Right kidney (tissue), 1 donor: ENCODE data around the gene LAMTOR4.
A peak's percentile ranks its signal among the peaks of the same experiment; 100 is the strongest.
"Not testable (repeated sequence)": the region's sequence is repeated elsewhere in the genome, so short reads cannot be mapped to it uniquely, and the experiment has no call there.

Source experiments
- DNase-seq: peaks from one replicate; pipeline ENCODE4 v3.0.0-alpha.2; 2016

The LAMTOR4 gene

DNA sequence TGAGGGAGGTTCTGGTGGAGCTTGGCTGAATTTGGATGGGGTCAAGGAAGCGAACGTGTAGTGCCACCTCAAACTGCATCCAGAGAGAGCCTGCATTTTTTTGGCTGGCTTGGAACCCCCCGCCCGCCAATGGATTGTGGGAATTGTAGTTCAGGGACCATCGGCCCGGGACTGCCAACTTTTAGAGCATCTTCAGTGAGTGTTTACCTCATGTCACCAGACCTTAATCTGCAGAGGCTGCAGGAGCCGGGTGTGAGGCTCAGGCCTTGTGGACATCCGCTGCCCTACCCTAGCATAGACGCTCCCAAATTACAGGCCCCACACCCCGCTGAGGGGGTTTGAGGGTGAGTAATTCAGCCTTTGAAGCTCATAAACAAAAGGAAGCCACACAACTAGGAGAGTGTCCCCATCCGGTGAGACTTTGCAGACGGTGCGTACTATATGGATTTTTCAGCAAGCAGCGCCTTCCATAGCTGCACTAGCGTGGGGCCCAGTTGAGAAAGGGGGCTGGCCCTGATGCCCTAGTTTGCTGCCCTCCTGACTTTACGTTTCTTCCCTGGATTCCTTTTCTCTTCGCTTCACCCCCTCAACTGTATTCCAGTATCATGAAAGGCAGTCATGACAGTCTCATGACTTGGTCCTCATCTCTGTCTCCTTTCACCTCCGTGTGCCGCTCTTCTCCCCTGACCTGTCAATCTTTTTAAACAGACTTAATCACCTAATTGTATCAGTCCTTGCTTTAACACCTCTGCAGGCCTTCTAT lies 28.6 kb upstream of the LAMTOR4 start:
- no peak for DNase-seq

DNA sequence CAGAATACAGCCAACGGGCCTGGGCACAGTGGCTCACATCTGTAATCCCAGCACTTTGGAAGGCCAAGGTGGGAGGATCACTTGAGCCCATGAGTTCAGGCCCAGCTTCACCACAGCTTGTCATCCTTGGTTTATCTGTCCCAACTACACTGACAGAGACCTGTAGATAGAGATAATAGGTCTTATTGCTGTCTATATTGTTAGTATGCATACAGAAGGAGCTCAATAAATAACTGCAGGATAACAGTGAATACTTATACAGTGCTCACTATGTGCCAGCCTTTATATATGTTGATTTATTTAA lies 28.0 kb upstream of the LAMTOR4 start:
- DNase-seq, result no peak

DNA sequence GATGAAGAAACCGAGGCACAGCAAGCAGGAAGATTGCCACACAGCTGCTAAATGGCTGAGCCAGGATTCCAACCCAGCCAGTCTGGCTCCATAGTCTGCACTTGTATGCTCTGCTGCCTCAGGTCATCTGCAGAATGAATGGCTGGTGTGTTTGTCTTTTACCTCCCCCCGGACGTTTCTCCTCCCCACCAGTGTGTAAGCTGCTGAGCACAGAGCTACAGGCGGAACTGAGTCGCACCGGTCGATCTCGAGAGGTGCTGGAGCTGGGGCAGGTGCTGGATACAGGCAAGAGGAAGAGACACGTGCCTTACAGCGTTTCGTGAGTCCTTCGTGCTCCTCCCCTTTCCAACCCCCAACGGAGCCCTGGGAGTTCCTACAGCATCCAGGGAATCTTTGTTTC lies 26.7 kb upstream of the LAMTOR4 start:
- DNase-seq, result no peak

DNA sequence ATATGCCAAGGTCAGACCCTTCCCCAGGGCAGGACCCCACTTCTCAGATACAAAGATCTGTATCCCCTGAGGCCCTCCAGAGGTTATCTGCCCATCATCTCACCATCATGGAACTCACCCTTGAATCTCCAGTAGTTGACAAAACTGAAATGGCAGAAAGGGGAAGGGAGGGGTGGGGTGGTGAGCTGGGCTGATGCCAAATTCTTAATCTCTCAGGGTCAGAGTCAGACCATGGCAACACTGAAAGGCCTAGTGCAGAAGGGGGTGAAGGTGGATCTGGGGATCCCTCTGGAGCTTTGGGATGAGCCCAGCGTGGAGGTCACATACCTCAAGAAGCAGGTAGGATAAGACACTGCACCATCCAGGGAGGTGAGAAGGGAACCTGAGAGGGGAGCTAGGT lies 26.1 kb upstream of the LAMTOR4 start:
- no peak for DNase-seq

DNA sequence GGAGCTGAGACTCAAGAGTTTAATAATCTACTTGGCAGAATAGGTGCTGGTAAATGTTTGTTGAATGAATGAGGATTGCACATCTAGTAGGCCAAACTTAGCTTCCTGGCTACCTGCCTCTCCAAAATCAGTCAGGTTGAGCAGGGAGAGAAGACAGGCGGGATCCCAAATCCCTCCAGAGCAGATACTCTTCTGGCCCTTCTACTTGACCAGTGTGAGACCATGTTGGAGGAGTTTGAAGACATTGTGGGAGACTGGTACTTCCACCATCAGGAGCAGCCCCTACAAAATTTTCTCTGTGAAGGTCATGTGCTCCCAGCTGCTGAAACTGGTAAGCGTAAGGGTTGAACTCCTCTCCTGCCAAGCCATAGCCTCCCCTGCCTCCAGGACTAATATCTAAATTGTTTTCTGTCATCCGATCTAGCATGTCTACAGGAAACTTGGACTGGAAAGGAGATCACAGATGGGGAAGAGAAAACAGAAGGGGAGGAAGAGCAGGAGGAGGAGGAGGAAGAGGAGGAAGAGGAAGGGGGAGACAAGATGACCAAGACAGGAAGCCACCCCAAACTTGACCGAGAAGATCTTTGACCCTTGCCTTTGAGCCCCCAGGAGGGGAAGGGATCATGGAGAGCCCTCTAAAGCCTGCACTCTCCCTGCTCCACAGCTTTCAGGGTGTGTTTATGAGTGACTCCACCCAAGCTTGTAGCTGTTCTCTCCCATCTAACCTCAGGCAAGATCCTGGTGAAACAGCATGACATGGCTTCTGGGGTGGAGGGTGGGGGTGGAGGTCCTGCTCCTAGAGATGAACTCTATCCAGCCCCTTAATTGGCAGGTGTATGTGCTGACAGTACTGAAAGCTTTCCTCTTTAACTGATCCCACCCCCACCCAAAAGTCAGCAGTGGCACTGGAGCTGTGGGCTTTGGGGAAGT lies 24.2 kb upstream of the LAMTOR4 start:
- no peak for DNase-seq

DNA sequence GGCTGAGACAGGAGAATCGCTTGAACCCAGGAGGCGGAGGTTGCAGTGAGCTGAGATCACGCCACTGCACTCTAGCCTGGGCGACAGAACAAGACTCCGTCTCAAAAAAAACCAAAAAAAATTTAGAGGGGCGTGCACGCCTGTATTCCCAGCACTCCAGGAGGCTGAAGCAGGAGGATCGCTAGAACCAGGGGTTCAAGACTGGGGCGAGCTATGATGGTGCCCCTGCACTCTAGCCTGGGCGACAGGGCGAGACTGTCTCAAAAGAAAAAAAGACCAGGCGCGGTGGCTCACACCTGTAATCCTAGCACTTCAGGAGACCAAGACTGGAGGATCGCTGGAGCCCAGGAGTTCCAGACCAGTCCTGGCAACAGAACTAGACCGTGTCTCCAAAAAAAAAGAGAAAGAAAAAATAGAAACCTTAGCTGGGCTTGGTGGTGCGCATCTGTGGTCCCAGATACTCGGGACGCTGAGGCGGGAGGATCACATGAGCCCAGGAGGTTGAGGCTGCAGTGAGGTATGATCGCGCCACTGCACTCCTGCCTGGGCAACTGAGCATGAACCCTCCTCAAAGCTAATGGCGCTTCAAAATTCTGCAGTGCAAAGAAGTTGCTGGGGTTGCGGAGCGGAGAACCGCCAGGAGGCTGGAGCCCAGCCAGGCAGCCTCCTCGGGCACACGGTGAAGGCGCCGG lies 22.3 kb upstream of the LAMTOR4 start:
- DNase-seq, result peak; percentile 98

DNA sequence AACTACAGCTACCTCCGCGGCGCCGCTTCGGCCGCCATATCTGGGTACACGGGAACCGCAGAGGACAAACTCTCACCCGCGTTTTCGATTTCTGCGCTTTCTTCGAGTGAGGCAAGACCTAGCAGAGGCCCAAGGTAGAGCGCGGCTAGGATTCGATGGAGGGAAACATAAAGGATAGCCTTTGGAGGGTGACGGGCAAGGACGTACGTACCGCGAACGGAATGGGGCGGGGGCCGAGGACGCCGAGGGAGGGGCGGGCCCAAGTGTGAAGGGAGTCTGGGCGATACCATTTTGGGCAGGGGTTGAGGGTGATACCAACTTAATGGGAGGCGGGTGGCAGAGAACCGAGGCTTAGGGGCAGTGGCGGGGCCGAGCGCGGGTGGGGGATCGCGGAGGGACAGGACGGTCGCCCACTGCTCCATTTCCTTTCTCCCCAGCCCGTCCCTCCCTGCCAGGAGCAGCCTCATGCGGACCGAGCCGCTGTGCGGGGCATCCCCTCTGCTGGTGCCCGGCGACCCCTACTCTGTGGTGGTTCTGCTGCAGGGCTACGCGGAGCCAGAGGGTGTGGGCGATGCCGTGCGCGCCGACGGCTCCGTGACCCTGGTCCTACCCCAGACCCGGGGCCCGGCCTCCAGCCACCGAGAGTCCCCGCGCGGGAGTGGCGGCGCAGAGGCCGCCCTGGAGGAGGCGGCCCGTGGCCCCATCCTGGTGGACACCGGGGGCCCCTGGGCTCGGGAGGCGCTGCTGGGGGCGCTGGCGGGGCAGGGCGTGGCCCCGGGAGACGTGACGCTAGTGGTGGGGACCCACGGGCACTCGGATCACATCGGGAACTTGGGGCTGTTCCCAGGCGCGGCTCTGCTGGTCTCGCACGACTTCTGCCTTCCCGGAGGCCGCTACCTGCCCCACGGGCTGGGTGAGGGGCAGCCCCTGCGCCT lies 21.5 kb upstream of the LAMTOR4 start, which contains the start of gene MBLAC1:
TSS of gene MBLAC1 (plus strand) at position 37 of the 935 bp plus-strand sequence. CDS start at position 466, 429 bp downstream.
- peak; percentile 90 for DNase-seq

DNA sequence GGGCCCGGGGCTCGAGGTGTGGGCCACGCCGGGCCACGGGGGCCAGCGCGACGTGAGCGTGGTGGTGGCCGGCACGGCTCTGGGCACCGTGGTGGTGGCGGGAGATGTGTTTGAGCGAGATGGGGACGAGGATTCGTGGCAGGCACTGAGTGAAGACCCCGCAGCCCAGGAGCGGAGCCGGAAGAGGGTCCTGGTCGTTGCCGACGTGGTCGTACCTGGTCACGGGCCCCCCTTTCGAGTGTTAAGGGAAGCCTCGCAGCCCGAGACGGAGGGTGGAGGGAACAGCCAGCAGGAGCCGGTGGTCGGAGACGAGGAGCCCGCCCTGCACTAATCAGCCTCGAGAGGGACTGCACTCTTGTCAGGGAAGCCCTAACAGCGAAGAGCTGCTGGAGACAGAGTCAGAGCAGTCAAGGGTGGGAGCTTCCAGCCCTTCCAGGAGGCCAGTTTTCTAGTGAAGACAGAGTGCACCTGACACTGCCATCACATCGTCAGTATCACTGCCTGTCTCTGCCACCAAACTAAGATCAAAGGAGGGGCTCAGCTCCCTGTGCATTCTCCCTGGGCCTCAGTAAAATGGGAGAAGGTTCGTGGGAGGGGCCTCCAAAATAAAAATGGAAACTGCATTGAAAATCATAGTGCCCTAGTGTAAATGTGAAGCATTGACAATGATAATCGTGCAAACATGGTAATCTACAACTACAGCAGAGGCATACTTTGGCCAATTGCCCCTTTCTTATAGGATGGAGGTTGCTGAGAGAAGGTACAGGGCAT lies 20.7 kb upstream of the LAMTOR4 start:
- peak; percentile 81 for DNase-seq

DNA sequence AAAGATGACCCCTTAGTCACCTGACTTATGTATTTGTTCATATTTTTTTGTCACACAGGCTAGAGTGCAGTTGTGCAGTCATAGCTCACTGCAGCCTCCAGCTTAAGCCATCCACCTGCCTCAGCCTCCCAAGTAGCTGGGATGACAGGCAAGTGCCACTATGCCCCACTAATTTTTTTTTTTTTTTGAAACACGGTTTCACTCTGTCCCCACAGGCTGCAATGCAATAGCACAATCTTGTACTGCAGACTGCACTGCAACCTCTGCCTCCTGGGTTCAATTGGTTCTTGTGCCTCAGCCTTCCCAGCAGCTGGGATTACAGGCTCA lies 20.1 kb upstream of the LAMTOR4 start:
- DNase-seq, result no peak

DNA sequence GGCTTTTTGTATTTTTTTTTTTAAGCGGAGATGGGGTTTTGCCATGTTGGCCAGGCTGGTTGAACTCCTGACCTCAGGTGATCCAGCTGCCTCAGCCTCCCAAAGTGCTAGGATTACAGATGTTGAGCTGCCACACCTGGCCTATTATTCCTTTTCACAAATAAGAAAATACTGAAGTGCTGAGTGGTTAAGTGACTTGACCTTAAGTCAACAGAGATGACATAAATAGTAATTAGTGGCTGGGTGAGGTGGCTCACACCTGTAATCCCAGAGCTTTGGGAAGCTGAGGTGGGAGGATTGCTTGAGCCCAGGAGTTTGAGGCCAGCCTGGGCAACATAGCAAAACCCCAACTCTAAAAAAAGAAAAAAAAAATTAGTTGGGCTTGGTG lies 18.5 kb upstream of the LAMTOR4 start:
- not testable (repeated sequence) for DNase-seq

DNA sequence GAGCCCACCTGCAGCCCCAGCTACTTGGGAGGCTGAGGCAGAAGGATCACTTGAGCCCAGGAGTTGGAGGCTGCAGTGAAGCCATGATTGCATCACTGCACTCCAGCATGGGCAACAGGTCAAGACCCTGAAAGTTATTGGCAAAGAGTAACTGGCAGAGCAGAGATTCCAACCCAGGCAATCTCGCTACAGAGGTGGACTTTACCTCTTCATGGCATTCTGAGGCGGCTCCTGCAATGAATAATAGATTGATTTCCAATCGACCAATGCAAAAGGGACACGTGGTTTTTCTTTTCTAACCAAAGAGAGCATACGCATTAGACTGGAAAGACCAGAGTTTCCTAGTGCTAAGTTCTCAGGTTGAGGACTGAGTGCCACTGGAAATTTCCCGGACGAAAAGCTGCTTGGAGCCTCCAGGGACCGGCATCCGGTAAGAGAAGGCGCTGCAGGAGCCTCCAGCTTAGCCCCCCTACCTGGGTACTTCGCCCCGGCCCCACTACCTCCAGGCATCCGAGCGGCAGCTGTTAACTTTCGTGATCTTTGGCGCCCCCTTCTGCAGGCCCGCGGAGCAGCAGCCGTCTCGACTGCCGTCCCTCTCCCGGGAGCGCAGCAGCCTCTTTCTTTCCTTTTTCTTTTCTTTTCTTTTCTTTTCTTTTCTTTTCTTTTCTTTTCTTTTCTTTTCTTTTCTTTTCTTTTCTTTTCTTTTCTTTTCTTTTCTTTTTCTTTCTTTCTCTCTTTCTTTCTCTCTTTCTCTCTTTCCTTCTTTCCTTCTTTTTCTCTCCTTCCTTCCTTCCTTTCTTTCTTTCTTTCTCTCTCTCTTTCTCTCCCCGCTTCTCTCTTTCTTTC lies 17.9 kb upstream of the LAMTOR4 start:
- DNase-seq, result peak; percentile 70

DNA sequence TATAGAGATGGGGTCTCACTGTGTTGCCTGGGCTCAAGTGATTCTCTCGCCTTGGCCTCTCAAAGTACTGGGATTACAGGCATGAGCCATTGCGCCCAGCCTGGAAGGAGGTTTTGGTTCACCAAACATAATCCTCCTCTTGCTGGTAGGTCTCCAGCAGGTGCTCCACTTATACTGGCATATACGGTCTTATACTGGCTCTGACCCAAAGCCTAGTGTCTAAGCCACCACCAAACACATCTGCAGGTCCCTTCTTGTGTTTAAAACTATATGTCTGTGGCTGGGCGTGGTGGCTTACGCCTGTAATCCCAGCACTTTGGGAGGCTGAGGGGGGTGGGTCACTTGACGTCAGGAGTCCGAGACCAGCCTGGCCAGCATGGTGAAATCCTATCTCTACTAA lies 16.6 kb upstream of the LAMTOR4 start:
- DNase-seq, result no peak

DNA sequence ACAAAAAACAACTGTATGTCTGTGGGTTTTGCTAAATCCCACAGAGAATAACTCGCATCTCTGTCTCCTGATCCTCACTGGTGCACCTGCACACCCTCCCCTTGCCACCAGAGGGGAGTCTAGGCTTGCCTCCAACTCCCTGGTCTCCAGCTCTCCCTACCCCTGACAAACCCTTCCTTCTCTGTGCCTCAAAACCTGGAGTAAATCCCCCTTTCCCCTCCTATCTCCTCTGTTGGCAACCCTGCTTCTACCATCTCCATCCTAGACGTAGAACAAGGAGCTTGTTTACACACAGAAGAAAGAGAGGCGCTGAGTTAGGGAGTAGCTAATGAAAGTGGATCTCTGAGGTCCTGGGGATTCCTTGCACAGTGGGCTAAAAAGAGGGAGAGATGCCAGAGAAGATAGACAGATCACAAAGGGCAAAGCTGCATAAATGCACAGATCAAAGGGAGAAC lies 16.0 kb upstream of the LAMTOR4 start:
- DNase-seq, result peak; percentile 54

DNA sequence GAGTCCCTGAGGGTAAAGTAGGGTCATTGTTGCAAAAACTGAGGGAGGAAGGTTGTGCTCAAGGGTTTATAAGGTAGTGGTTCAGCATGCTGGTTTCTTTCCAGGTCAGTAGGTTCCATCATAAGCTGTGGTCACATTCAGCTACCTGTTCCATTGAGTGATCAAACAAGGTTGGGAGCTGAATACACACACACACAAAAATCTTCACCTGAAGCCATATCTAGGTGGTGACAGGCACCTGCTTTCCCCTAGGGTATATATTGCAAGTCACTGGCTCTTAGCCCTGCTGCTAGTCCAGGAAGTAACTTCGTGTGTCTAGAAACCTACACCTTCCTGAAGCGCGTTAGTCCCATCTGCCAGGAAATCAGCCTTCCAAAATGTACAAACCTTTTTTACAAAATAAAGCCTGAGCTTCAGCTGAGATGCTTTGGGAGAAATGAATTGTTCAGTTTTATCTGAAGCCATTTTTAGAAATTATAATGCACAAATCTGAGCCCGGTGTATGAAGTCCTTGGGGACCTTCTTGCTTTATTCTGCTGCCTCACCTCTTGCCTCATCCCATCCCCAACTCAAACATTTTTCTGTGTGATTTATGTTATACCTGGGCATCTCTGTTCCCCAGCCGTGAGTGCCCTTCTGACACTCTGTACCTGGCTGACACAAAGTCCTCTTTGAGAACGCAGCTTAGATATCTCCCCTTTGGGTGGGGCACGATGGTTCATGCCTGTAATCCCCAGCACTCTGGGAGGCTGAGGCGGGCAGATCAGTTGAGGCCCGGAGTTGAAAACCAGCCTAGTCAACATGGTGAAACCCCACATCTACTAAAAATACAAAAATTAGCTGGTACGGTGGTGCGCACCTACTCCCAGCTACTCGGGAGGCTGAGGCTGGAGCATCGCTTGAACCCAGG lies 10.6 kb upstream of the LAMTOR4 start:
- no peak for DNase-seq

DNA sequence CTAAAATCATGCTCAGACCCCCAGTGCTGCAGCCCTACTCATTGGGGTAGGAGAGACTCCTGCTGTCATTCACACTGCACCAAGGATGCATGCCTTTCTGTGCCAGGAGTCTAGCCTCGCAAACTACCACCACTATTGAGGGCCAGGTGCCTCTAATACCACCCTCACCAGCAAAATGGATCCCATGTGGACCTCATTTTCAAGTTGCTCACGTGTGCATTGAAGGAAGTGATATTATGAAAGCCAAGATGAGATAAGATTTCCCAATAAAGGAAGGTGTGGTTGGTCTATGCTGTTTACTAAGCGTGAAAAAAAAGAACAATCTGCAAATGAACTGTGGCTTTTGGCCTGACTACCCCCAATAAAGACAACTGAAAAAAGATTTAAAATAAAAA lies 7.2 kb upstream of the LAMTOR4 start:
- no peak for DNase-seq

DNA sequence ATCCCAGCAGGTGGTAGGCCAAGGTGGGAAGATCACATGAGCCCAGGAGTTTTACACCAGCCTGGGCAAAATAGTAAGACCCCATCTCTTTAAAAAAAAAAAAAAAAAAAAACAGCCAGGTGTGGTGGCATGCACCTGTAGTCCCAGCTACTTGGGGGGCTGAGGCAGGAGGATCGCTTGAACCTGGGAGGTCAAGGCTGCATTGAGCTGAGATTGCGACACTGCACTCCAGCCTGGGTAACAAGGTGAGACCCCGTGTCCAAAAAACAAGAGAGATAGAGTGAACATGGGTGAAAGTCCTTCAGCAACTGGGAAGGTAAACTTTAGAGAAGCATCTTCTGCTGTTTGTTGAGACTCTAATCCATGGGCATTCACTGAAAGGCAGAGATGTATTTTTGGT lies 6.3 kb upstream of the LAMTOR4 start:
- DNase-seq, result no peak

DNA sequence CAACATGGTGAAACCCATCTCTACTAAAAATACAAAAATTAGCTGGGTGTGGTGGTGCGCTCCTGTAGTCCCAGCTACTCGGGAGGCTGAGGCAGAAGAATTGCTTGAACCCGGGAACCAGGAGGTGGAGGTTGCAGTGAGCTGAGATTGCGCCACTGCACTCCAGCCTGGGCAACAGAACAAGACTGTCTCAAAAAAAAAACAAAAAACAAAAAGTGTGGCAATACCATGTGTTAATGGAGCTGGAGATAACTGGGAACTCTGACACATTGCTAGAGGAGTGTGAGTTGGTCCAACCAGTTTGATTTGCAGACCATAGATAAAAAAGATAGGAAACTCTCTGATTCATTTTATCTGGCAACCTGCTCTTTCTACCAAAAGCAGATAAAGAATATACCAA lies 2.4 kb upstream of the LAMTOR4 start:
- not testable (repeated sequence) for DNase-seq

DNA sequence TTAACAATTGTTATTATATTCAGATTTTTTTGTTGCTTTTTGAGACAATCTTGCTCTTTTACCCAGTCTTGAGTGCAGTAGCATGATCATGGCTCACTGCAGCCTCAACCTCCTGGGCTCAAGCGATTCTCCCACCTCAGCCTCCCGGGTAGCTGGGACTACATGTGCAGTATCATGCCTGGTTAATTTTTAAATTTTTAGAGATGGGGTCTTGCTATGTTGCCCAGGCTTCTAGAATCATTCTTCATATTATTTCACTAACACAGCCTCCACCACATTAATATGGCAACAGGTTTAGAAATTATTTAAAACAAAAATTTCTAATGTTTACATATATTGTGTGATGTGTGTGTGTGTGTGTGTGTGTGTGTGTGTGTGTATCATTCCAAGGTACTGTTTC lies 1.4 kb upstream of the LAMTOR4 start:
- no peak for DNase-seq

DNA sequence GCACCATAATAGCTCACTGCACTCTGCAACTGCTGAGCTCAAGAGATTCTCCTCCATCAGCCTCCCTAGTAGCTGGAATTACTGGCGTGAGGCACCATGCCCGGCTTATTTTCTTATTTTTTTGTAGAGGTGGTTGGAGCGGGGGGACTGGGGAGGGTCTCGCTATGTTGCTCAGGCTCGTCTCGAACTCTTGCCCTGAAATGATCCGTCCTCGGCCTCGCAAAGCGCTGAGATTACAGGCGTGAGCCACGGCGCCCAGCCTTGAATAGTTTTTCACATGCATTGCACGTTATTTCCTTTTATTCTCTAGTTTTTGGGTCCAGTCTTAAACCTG lies 526 bp upstream of the LAMTOR4 start:
- no peak for DNase-seq
